ENCODE results near the gene TMEM203. TPM values are rescaled to one million over a fixed set of nuclear protein-coding genes. Genes with fewer than 3 reads are reported as not detected.

Gene TMEM203
- polyA plus RNA-seq, 4 donors: 44.6 to 49.8 (median 47.4) TPM

- no peak for DNase-seq (ENCODE audit: low read depth in 4 of 4, low spot score in 3 of 4)
Observed at GRCh38 chr9:137167747-137168572, 37.5 kb downstream of the TMEM203 start.

- DNase-seq (ENCODE audit: low read depth in 4 of 4, low spot score in 3 of 4): no peak
Observed at GRCh38 chr9:137167277-137167746, 38.1 kb downstream of the TMEM203 start.

GRCh38 chr9:137166380-137167229 is 38.8 kb downstream of the TMEM203 start:
- DNase-seq (ENCODE audit: low read depth in 4 of 4, low spot score in 3 of 4): no peak

- DNase-seq (ENCODE audit: low read depth in 4 of 4, low spot score in 3 of 4): no peak
Observed at GRCh38 chr9:137165250-137165836, 40.1 kb downstream of the TMEM203 start.

- no peak for DNase-seq (ENCODE audit: low read depth in 4 of 4, low spot score in 3 of 4)
Observed at GRCh38 chr9:137164370-137165249, 40.8 kb downstream of the TMEM203 start.

GRCh38 chr9:137163805-137164204 is 41.6 kb downstream of the TMEM203 start:
- DNase-seq (ENCODE audit: low read depth in 4 of 4, low spot score in 3 of 4): no peak

GRCh38 chr9:137163365-137163715 is 42.1 kb downstream of the TMEM203 start:
- DNase-seq (ENCODE audit: low read depth in 4 of 4, low spot score in 3 of 4): no peak

- DNase-seq (ENCODE audit: low read depth in 4 of 4, low spot score in 3 of 4): no peak
Observed at GRCh38 chr9:137162505-137163364, 42.7 kb downstream of the TMEM203 start.

GRCh38 chr9:137161558-137162486 is 43.6 kb downstream of the TMEM203 start:
- no peak for DNase-seq (ENCODE audit: low read depth in 4 of 4, low spot score in 3 of 4)

- DNase-seq (ENCODE audit: low read depth in 4 of 4, low spot score in 3 of 4): no peak
Observed at GRCh38 chr9:137160716-137161557, 44.5 kb downstream of the TMEM203 start.

GRCh38 chr9:137160054-137160425 is 45.4 kb downstream of the TMEM203 start:
- DNase-seq (ENCODE audit: low read depth in 4 of 4, low spot score in 3 of 4): no peak

- DNase-seq (ENCODE audit: low read depth in 4 of 4, low spot score in 3 of 4): no peak
Observed at GRCh38 chr9:137159105-137160053, 46.1 kb downstream of the TMEM203 start.

GRCh38 chr9:137158625-137159024 is 46.8 kb downstream of the TMEM203 start:
- DNase-seq (ENCODE audit: low read depth in 4 of 4, low spot score in 3 of 4): no peak

GRCh38 chr9:137157618-137158415 is 47.6 kb downstream of the TMEM203 start:
- DNase-seq (ENCODE audit: low read depth in 4 of 4, low spot score in 3 of 4): no peak

- DNase-seq (ENCODE audit: low read depth in 4 of 4, low spot score in 3 of 4): no peak
Observed at GRCh38 chr9:137156567-137157375, 48.7 kb downstream of the TMEM203 start.
